Astrocyte (in vitro differentiated cells and primary cell): Measurements from ENCODE around the gene TPD52L2. TPM values are rescaled to one million over a fixed set of nuclear protein-coding genes. Genes with fewer than 3 reads are reported as not detected.

Source experiments
- DNase-seq: peaks from one replicate; pipeline ENCODE4 v3.0.0-alpha.2; 2010; ENCODE audit warnings: low read depth
- FAIRE-seq: peaks from 2 replicates; lab custom pipeline; 2011; peaks lifted over from hg19 to GRCh38; lab: Jason Lieb, UNC
- H2AFZ ChIP-seq: 2 replicates; pipeline ENCODE4 v1.6.0; 2012; ENCODE audit warnings: low read depth, low read length, inconsistent platforms
- H3K27ac ChIP-seq: 2 replicates; pipeline ENCODE4 v1.5.1; 2011; ENCODE audit warnings: low read depth, low read length, inconsistent platforms
- H3K27me3 ChIP-seq: 2 replicates; pipeline ENCODE4 v1.6.0; 2011; ENCODE audit warnings: low read length, inconsistent platforms; ENCODE audit not compliant: insufficient read depth
- H3K36me3 ChIP-seq: 2 replicates; pipeline ENCODE4 v1.5.1; 2011; ENCODE audit warnings: low read length, inconsistent platforms; ENCODE audit not compliant: insufficient read depth
- H3K4me1 ChIP-seq: 2 replicates; pipeline ENCODE4 v1.5.1; 2011; ENCODE audit warnings: low read length, inconsistent platforms; ENCODE audit not compliant: insufficient read depth
- H3K4me2 ChIP-seq: 2 replicates; pipeline ENCODE4 v1.6.0; 2012; ENCODE audit warnings: low read length, inconsistent platforms
- H3K4me3 ChIP-seq: 2 replicates; pipeline ENCODE4 v1.5.1; 2011; ENCODE audit warnings: low read depth, mild to moderate bottlenecking, low read length, inconsistent platforms; ENCODE audit not compliant: insufficient read depth
- H3K79me2 ChIP-seq: 2 replicates; pipeline ENCODE4 v1.6.0; 2012; ENCODE audit warnings: mild to moderate bottlenecking, low read length, inconsistent platforms; ENCODE audit not compliant: insufficient read depth
- H3K9ac ChIP-seq: 2 replicates; pipeline ENCODE4 v1.6.0; 2012; ENCODE audit warnings: mild to moderate bottlenecking, low read length, inconsistent platforms
- H3K9me3 ChIP-seq: 2 replicates; pipeline ENCODE4 v1.5.1; 2012; ENCODE audit warnings: low read depth, mild to moderate bottlenecking, low read length, inconsistent platforms; ENCODE audit not compliant: insufficient read depth
- H4K20me1 ChIP-seq: 2 replicates; pipeline ENCODE4 v1.6.0; 2012; ENCODE audit warnings: low read length, inconsistent platforms; ENCODE audit not compliant: insufficient read depth
- H3K27ac Mint-ChIP-seq: one replicate; pipeline ENCODE4 v1.8.0; 2021; ENCODE audit warnings: mild to moderate bottlenecking, mixed read lengths; ENCODE audit not compliant: unreplicated experiment
- H3K27me3 Mint-ChIP-seq: one replicate; pipeline ENCODE4 v1.8.0; 2021; ENCODE audit warnings: low read depth, mixed read lengths; ENCODE audit not compliant: unreplicated experiment
- H3K36me3 Mint-ChIP-seq: one replicate; pipeline ENCODE4 v1.8.0; 2021; ENCODE audit warnings: low read depth, mixed read lengths; ENCODE audit not compliant: unreplicated experiment
- H3K4me1 Mint-ChIP-seq: one replicate; pipeline ENCODE4 v1.8.0; 2021; ENCODE audit warnings: low read depth, mixed read lengths; ENCODE audit not compliant: unreplicated experiment
- H3K4me3 Mint-ChIP-seq: one replicate; pipeline ENCODE4 v1.8.0; 2021; ENCODE audit warnings: mild to moderate bottlenecking, moderate library complexity, mixed read lengths; ENCODE audit not compliant: unreplicated experiment
- H3K9me3 Mint-ChIP-seq: one replicate; pipeline ENCODE4 v1.8.0; 2021; ENCODE audit warnings: mild to moderate bottlenecking, mixed read lengths; ENCODE audit not compliant: unreplicated experiment
- CTCF ChIP-seq: IDR thresholded peaks from 2 replicates; pipeline ENCODE4 v1.5.1; 2011; ENCODE audit warnings: low read depth, mild to moderate bottlenecking, inconsistent platforms, low read length, moderate library complexity; ENCODE audit not compliant: insufficient read depth
- EZH2 ChIP-seq: IDR thresholded peaks from 2 replicates; pipeline ENCODE4 v1.6.1; 2012; ENCODE audit warnings: mild to moderate bottlenecking, low read length, inconsistent platforms; ENCODE audit not compliant: insufficient read depth
- total RNA-seq: library from RNA; stranded (reverse); gene quantifications from 2 replicates; pipeline ENCODE4 v1.2.1, GENCODE V29; 2021

TPD52L2 gene
- total RNA-seq, 1 donor from 2014 or later, result 145 TPM

GRCh38 chr20:63829603-63829944 is 35.5 kb upstream of the TPD52L2 start:
- Mint-ChIP-seq H3K9me3 (no peaks in the 10 kb centered on the region), H3K27me3 (no peaks in the 10 kb centered on the region), H3K4me3 (peak overlapping the region; percentile 93), H3K27ac (peak overlapping the region; percentile 63), H3K4me1 (peaks cover 30% of the 10 kb centered on the region), H3K36me3 (no peaks in the 10 kb centered on the region)
- no peak overlapping the region for H2AFZ ChIP-seq
- peak overlapping the region; percentile 62 for H3K9ac ChIP-seq
- peaks cover 38% of the 10 kb centered on the region for H4K20me1 ChIP-seq
- peaks cover 20% of the 10 kb centered on the region for H3K4me1 ChIP-seq
- TF ChIP-seq CTCF (no peak), EZH2 (no peak)
- no peaks in the 10 kb centered on the region for H3K9me3 ChIP-seq
- peak overlapping the region; percentile 91 for H3K4me2 ChIP-seq
- peak overlapping the region; percentile 58 for H3K4me3 ChIP-seq
- H3K79me2 ChIP-seq, result peaks cover 20% of the 10 kb centered on the region
- no peak for FAIRE-seq
- H3K27me3 ChIP-seq, result peaks cover 12% of the 10 kb centered on the region
- H3K36me3 ChIP-seq, result no peaks in the 10 kb centered on the region
- no peak for DNase-seq
- H3K27ac ChIP-seq, result no peak overlapping the region

- H2AFZ ChIP-seq, result peak overlapping the region; percentile 39
- FAIRE-seq, result no peak
- no peaks in the 10 kb centered on the region for H3K36me3 ChIP-seq
- Mint-ChIP-seq H3K27me3 (no peaks in the 10 kb centered on the region), H3K27ac (peak overlapping the region; percentile 63), H3K9me3 (no peaks in the 10 kb centered on the region), H3K36me3 (no peaks in the 10 kb centered on the region), H3K4me1 (peaks cover 31% of the 10 kb centered on the region), H3K4me3 (peak overlapping the region; percentile 93)
- H3K9ac ChIP-seq, result peak overlapping the region; percentile 62
- peak overlapping the region; percentile 58 for H3K4me3 ChIP-seq
- TF ChIP-seq EZH2 (peak; percentile 84), CTCF (no peak)
- peaks cover 38% of the 10 kb centered on the region for H4K20me1 ChIP-seq
- H3K4me2 ChIP-seq, result peak overlapping the region; percentile 91
- no peak for DNase-seq
- H3K79me2 ChIP-seq, result peaks cover 20% of the 10 kb centered on the region
- no peaks in the 10 kb centered on the region for H3K9me3 ChIP-seq
- peaks cover 25% of the 10 kb centered on the region for H3K4me1 ChIP-seq
- H3K27me3 ChIP-seq, result peaks cover 12% of the 10 kb centered on the region
- no peak overlapping the region for H3K27ac ChIP-seq
These were observed 34.9 kb upstream of the TPD52L2 start for GRCh38 chr20:63829945-63830835.
